Epithelial cell of proximal tubule (primary cell): ENCODE measurements around the gene CCDC88A. TPM values are rescaled to one million over a fixed set of nuclear protein-coding genes. Genes with fewer than 3 reads are reported as not detected.
A peak's percentile ranks its signal among the peaks of the same experiment; 100 is the strongest.

ENCODE experiments used
- DNase-seq: peaks from one replicate; pipeline ENCODE4 v3.0.0-alpha.2; 2011; ENCODE audit warnings: low read depth
- H3K4me3 ChIP-seq: 2 replicates; pipeline ENCODE4 v1.5.1; 2011; ENCODE audit warnings: low read depth, mild to moderate bottlenecking, low read length
- total RNA-seq: library from RNA; depleted of rRNA; stranded (reverse); fragments of >200 nt; gene quantifications from 2 replicates; pipeline ENCODE4 v1.2.3, GENCODE V29; 2015
- TF ChIP-seq, protein P1 (sequence below): conservative IDR thresholded peaks from 2 replicates; pipeline ENCODE4 v1.5.1; 2012; ENCODE audit warnings: low read depth, mild to moderate bottlenecking, low read length

CCDC88A gene
- total RNA-seq, 1 donor from 2014 or later = 28.3 TPM

DNA sequence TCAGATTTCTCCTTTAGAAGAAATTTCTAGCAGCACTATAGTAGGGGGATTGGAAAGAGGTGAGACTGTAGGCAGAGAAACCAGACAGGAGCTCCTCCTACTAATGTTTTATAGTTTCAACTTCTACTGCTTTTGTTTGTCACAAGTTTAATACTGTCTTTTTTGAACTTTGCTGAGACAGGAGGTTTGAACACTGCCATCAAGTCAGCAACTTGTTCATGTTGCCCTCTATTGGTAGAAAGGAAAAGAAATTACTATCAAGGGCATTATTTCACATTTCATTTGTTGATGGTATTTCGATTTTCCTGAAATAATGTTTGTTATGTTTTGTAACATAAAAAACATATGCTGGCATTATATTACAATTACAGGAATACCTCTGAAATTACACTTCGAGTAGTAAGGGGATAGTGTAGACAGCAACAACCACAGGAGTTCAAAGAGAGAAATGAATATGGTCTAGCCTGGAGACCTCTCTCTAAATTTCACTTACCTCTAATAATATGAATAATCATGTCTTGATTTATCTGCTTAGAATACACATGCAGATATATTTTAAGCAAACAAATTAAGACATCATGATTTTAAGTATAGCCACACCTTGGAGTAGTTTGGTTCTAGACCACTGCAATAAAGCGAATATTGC is 12.4 kb upstream of the CCDC88A start:
- no peak for DNase-seq
- TF ChIP-seq, protein P1, sequence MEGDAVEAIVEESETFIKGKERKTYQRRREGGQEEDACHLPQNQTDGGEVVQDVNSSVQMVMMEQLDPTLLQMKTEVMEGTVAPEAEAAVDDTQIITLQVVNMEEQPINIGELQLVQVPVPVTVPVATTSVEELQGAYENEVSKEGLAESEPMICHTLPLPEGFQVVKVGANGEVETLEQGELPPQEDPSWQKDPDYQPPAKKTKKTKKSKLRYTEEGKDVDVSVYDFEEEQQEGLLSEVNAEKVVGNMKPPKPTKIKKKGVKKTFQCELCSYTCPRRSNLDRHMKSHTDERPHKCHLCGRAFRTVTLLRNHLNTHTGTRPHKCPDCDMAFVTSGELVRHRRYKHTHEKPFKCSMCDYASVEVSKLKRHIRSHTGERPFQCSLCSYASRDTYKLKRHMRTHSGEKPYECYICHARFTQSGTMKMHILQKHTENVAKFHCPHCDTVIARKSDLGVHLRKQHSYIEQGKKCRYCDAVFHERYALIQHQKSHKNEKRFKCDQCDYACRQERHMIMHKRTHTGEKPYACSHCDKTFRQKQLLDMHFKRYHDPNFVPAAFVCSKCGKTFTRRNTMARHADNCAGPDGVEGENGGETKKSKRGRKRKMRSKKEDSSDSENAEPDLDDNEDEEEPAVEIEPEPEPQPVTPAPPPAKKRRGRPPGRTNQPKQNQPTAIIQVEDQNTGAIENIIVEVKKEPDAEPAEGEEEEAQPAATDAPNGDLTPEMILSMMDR = peak; percentile 65
- no peak overlapping the region for H3K4me3 ChIP-seq

DNA sequence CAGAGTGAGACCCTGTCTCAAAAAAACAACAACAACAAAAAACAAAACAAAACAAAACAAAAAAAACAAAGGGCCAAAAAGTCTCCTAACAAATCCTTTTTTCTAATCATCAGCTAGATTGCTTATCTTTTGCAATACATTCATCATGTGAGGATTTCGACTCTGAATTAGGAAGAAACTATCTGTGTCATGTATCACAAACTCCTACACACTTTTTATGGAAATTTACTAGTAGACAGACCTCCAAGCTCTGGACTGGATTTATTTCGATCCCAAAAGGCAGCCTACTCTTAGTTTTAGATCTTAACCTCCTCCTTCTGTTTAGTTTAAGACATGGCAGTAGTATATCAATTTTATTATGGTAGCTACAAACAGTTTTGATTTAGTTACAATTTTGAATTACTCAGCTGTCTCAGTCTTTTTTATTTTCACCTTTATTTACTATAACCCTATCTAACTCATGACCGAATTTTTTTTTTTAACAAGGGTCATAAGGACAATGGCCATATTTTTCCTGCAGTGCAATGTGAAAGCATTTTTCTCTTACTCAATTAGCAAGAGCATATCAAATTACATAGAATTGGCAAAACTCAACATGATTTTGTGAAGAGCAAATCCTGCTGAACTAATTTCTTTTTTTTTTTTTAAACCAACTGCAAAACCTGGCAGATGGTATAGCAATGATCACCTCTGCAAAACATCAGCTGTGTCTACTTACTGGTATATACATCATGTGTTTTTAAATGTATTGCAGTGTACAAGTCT is 10.7 kb upstream of the CCDC88A start:
- H3K4me3 ChIP-seq = no peak overlapping the region
- DNase-seq = no peak
- TF ChIP-seq, protein P1 = no peak

DNA sequence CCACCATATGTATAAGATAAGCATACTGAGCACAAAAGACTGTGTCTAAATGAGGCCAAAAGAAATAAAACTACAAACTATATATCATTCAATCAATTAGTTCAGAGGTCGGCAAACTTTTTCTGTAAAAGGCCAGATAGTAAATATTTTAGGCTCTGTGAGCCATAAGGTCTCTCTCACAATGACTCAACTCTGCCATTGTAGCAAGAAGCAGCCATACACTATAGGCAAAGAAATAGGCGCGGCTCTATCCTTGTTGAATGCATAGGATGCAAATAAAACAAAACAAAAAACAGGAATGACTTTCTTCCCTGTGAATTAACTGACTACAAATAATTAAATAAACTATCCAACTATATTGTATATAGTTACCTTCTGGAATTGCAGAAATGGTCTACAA is 8.6 kb upstream of the CCDC88A start:
- TF ChIP-seq, protein P1 = no peak
- no peak overlapping the region for H3K4me3 ChIP-seq
- DNase-seq = no peak

DNA sequence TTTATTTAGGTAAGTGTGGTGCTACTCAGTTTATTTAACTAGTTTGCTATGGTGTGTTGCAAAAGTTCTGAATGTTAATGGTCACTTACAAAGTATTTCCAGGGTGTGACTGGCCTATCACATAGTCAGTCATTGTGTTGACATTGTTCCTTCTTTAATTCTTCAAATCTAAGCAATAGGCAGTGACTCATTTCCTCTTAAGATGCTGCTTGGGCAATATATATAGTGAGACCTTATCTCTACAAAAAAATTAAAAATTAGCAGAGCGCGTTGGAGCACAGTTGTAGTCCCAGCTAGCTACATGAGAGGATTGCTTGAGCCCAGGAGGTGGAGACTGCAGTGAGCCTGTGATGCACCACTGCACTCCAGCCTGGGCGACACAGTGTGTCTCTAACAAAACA is 5.8 kb upstream of the CCDC88A start:
- no peak overlapping the region for H3K4me3 ChIP-seq
- DNase-seq = peak; percentile 53
- TF ChIP-seq, protein P1 = peak; percentile 13

DNA sequence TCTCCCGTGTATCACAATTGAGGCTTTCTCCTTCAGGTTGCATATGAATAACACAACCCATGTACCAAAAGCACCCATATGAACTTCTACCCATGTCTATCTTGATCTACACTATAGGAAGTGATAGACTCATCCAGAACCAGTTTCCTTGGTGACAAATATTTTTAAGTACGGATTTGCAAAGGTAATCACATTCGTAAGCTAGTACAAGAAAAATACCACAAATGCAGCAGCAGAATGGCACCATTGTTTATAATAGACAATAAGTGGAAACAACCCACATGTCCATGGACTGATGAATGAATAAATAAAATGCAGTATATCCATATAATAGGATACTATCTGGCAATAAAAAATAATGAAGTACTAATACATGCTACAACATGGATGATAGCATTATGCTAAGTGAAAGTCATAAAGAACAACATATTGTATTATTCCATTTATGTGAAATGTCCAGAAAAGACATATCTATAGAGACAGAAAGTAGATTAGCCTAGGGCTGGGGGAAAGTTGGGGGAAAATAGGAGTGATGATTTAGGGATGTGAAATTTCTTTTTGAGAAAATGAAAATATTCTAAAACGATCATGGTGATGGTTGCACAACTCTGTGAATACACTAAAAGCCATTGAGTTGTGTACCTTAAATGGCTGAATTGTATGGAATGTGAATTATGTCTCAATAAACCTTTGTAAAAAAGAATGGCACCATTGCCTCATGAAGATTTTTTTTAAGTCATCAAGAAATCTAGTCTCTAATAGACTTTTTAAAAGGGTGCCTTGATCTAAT is 3.4 kb upstream of the CCDC88A start:
- TF ChIP-seq, protein P1 = no peak
- no peak overlapping the region for H3K4me3 ChIP-seq
- no peak for DNase-seq

DNA sequence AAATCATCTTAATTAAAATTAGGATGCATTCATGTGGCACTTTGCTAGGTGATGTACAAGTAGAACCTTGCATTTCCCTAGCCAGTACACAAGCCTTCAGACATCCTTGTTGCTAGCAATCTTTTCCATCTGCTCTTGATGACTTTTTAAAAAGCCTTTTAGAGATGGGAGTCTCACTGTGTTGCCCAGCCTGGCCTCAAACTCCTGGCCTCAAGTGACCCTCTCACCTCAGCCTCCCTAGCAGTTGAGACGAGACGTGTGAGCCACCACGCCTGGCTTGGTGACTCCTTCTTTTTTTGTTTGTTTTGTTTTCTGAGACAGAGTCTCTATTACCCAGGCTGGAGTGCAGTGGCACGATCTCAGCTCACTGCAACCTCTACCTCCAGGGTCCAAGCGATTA is 1.7 kb upstream of the CCDC88A start:
- no peak for DNase-seq
- no peak overlapping the region for H3K4me3 ChIP-seq
- TF ChIP-seq, protein P1 = no peak
